SK-N-SH treated with all-trans-retinoic acid at 6 μM for 48 hours (cell line): Measurements from ENCODE around the gene TADA2A.

Source experiments
- CREB5 ChIP-seq: fragments of 250-450 bp; sonication (Bioruptor Pico); IDR thresholded peaks from 2 replicates; pipeline ENCODE4 v1.5.1; 2020; ENCODE audit warnings: low read depth, mild to moderate bottlenecking, moderate library complexity
- CSDC2 ChIP-seq: fragments of 250-450 bp; sonication (Bioruptor Pico); IDR thresholded peaks from 2 replicates; pipeline ENCODE4 v1.5.0; 2020; ENCODE audit warnings: mild to moderate bottlenecking, moderate library complexity
- CSRNP3 ChIP-seq: fragments of 250-450 bp; sonication (Bioruptor Pico); IDR thresholded peaks from 2 replicates; pipeline ENCODE4 v1.5.1; 2021; ENCODE audit warnings: mild to moderate bottlenecking, moderate library complexity
- ESRRG ChIP-seq: fragments of 250-450 bp; sonication (Bioruptor Pico); IDR thresholded peaks from 2 replicates; pipeline ENCODE4 v1.6.1; 2021; ENCODE audit warnings: mild to moderate bottlenecking
- GLIS3 ChIP-seq: fragments of 250-450 bp; sonication (Bioruptor Pico); IDR thresholded peaks from 2 replicates; pipeline ENCODE4 v1.5.0; 2020; ENCODE audit warnings: mild to moderate bottlenecking, moderate library complexity
- OSR1 ChIP-seq: fragments of 250-450 bp; sonication (Bioruptor Pico); IDR thresholded peaks from 2 replicates; pipeline ENCODE4 v1.8.0; 2022; ENCODE audit warnings: moderate library complexity, mild to moderate bottlenecking, inconsistent platforms
- PPARA ChIP-seq: fragments of 250-450 bp; sonication (Bioruptor Pico); IDR thresholded peaks from 2 replicates; pipeline ENCODE4 v1.5.0; 2020; ENCODE audit warnings: mild to moderate bottlenecking, borderline replicate concordance
- RARB ChIP-seq: fragments of 250-450 bp; sonication (Bioruptor Pico); IDR thresholded peaks from 2 replicates; pipeline ENCODE4 v1.8.0; 2021; ENCODE audit warnings: mild to moderate bottlenecking, moderate library complexity
- SNAI2 ChIP-seq: fragments of 250-450 bp; sonication (Bioruptor Pico); IDR thresholded peaks from 2 replicates; pipeline ENCODE4 v1.5.0; 2020; ENCODE audit warnings: mild to moderate bottlenecking, moderate library complexity
- TOX ChIP-seq: fragments of 250-450 bp; sonication (Bioruptor Pico); IDR thresholded peaks from 2 replicates; pipeline ENCODE4 v1.8.0; 2021; ENCODE audit warnings: mild to moderate bottlenecking, moderate library complexity, borderline replicate concordance
- ZFP3 ChIP-seq: fragments of 250-450 bp; sonication (Bioruptor Pico); IDR thresholded peaks from 2 replicates; pipeline ENCODE4 v1.5.0; 2020; ENCODE audit warnings: mild to moderate bottlenecking, moderate library complexity
- ZNF70 ChIP-seq: fragments of 450-650 bp; formaldehyde crosslinking; IDR thresholded peaks from 2 replicates; pipeline ENCODE4 v1.5.0; 2020; ENCODE audit warnings: mild to moderate bottlenecking, moderate library complexity
- TF ChIP-seq, protein P1 (sequence below): fragments of 250-450 bp; sonication (Bioruptor Pico); IDR thresholded peaks from 2 replicates; pipeline ENCODE4 v1.8.0; 2021; ENCODE audit warnings: low read depth, mild to moderate bottlenecking, moderate library complexity, borderline replicate concordance
- TF ChIP-seq, protein P2 (sequence below): fragments of 250-450 bp; sonication (Bioruptor Pico); IDR thresholded peaks from 2 replicates; pipeline ENCODE4 v1.8.0; 2020; ENCODE audit warnings: mild to moderate bottlenecking, moderate library complexity, borderline replicate concordance

DNA sequence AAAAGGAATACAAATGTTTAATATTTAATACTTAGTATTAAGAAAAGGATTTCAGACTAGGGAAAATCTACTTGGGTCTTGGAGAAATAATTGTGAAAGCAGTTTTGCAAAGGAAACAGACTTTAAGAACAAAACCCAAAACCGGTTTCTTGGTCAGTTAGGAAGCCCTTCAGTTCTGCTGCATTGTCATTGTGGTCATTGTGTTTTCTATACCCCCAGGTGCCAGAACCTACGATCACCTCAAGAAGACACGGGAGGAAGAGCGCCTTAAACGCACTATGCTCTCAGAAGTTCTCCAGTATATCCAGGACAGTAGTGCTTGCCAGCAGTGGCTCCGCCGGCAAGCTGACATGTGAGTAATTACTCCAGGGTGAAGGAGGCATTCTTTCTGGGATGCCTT is 63.5 kb downstream of the TADA2A start:
- TF ChIP-seq CREB5 (CRISPR knock-in tag), result no peak
- TF ChIP-seq ZNF70 (CRISPR knock-in tag), result no peak
- TF ChIP-seq, protein P1, sequence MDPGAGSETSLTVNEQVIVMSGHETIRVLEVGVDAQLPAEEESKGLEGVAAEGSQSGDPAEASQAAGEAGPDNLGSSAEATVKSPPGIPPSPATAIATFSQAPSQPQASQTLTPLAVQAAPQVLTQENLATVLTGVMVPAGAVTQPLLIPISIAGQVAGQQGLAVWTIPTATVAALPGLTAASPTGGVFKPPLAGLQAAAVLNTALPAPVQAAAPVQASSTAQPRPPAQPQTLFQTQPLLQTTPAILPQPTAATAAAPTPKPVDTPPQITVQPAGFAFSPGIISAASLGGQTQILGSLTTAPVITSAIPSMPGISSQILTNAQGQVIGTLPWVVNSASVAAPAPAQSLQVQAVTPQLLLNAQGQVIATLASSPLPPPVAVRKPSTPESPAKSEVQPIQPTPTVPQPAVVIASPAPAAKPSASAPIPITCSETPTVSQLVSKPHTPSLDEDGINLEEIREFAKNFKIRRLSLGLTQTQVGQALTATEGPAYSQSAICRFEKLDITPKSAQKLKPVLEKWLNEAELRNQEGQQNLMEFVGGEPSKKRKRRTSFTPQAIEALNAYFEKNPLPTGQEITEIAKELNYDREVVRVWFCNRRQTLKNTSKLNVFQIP, result no peak
- no peak for TF ChIP-seq GLIS3 (CRISPR knock-in tag)
- no peak for TF ChIP-seq CSRNP3
- TF ChIP-seq SNAI2 (CRISPR knock-in tag), result no peak
- no peak for TF ChIP-seq ZFP3 (CRISPR knock-in tag)
- TF ChIP-seq TOX (CRISPR knock-in tag), result no peak
- TF ChIP-seq, protein P2, sequence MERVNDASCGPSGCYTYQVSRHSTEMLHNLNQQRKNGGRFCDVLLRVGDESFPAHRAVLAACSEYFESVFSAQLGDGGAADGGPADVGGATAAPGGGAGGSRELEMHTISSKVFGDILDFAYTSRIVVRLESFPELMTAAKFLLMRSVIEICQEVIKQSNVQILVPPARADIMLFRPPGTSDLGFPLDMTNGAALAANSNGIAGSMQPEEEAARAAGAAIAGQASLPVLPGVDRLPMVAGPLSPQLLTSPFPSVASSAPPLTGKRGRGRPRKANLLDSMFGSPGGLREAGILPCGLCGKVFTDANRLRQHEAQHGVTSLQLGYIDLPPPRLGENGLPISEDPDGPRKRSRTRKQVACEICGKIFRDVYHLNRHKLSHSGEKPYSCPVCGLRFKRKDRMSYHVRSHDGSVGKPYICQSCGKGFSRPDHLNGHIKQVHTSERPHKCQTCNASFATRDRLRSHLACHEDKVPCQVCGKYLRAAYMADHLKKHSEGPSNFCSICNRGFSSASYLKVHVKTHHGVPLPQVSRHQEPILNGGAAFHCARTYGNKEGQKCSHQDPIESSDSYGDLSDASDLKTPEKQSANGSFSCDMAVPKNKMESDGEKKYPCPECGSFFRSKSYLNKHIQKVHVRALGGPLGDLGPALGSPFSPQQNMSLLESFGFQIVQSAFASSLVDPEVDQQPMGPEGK (CRISPR knock-in tag), result no peak
- TF ChIP-seq OSR1 (CRISPR knock-in tag), result no peak
- no peak for TF ChIP-seq CSDC2 (CRISPR knock-in tag)
- TF ChIP-seq PPARA (CRISPR knock-in tag), result no peak
- TF ChIP-seq RARB (CRISPR knock-in tag), result no peak
- no peak for TF ChIP-seq ESRRG (CRISPR knock-in tag)
